Measurements from ENCODE around the gene ZNF334. TPM values are rescaled to one million over a fixed set of nuclear protein-coding genes. Genes with fewer than 3 reads are reported as not detected.

Gene ZNF334
- polyA plus RNA-seq, 1 experiment: 4.0 TPM

GRCh38 chr20:46545827-46546138 is 32.4 kb upstream of the ZNF334 start:
- peaks cover 14% of the 10 kb centered on the region for H3K27me3 ChIP-seq (ENCODE audit: control insufficient read depth, insufficient read depth, low read length)
- no peak overlapping the region for H3K27ac ChIP-seq (ENCODE audit: low read depth, low read length)
- ChIA-PET POLR2A (no interaction called here), CTCF (no interaction called here)
- TF ChIP-seq CTCF (IDR thresholded peaks at IDR 0.05; ENCODE audit: low read depth, low read length): no peak
- no peak for DNase-seq (ENCODE audit: low read depth, low spot score)
- no peak overlapping the region for H3K4me3 ChIP-seq (ENCODE audit: low read depth, low read length)
- H3K9me3 ChIP-seq (ENCODE audit: control insufficient read depth, insufficient read depth, low read length): no peaks in the 10 kb centered on the region; the same call in 1 of the 2 replicates

DNA sequence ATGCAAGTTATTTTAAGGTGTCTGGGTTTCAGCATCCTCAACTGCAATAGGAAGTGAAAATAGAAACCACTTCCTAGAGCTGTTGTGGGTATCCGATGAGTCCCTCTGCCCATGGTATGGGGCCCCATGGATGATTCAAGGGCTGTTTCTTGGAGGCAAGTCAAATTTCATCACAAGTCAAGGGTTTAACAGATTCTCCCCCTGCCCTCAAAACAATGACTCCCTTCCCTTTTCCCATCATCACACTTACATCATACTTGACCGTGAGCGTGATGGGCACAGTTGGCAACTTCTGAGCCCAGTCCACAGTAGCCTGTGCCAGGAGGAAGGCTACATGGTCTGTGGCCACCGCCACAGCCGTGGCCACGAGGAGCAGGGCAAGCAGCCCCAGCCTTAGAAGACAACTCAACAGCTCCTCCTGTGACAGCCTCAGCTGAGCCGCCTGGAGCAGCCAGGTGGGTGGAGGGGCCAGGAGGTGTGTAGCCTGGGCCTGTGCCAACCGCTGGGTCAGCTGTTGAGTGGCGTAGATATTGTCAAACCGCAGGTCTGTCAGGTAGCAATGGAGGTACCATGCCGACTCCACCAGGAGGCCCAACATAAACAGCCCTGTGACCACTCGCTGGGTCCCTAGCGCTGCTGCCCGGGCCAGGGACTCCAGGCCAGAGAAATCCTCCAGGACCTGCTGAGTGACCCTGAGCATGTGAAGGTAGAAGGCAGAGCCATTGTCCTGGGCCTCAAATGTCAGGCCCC is 31.9 kb upstream of the ZNF334 start:
- Histone ChIP-seq H3K27ac (ENCODE audit: low read depth, low read length) (no peak overlapping the region), H3K27me3 (ENCODE audit: control insufficient read depth, insufficient read depth, low read length) (peaks cover 17% of the 10 kb centered on the region), H3K9me3 (ENCODE audit: control insufficient read depth, insufficient read depth, low read length) (no peaks in the 10 kb centered on the region; the same call in 1 of the 2 replicates), H3K4me3 (ENCODE audit: low read depth, low read length) (no peak overlapping the region)
- no peak for DNase-seq (ENCODE audit: low read depth, low spot score)
- POLR2A ChIA-PET: no interaction called here
- no peak for TF ChIP-seq CTCF (IDR thresholded peaks at IDR 0.05; ENCODE audit: low read depth, low read length)
- CTCF ChIA-PET: interaction anchor here (1.7 kb wide), 1 partner anchor 136 kb away, joined by 8 read pairs; no protein-coding TSS in a partner anchor

DNA sequence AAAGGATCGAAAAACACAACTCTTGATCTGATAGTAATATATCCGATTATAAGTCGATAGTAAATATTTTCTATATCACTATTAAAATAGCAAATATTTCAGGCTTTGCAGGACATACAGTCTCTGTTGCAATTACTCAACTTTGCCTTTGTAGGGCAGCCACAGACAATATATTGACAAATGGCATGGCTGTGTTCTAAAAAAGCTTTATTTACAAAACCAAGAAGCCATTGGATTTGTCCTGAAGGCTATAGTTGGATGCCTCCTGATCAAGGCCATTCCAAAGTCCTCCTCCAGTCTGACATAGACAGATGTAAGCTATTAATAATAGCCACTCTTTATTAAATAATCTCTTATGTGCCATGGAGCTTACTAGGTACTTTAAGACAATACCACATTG is 31.2 kb upstream of the ZNF334 start:
- Histone ChIP-seq H3K4me3 (ENCODE audit: low read depth, low read length) (no peak overlapping the region), H3K27ac (ENCODE audit: low read depth, low read length) (no peak overlapping the region), H3K9me3 (ENCODE audit: control insufficient read depth, insufficient read depth, low read length) (no peaks in the 10 kb centered on the region; the same call in 1 of the 2 replicates), H3K27me3 (ENCODE audit: control insufficient read depth, insufficient read depth, low read length) (peaks cover 21% of the 10 kb centered on the region)
- ChIA-PET CTCF (interaction anchor here (0.7 to 1.7 kb wide), 3 partner anchors 17 to 136 kb away, joined by 3 to 8 read pairs (median 3); no protein-coding TSS in a partner anchor), POLR2A (no interaction called here)
- DNase-seq (ENCODE audit: low read depth, low spot score): no peak
- peak; percentile 8; the same call in 1 of the 2 replicates for TF ChIP-seq CTCF (IDR thresholded peaks at IDR 0.05; ENCODE audit: low read depth, low read length)

- CTCF ChIA-PET: interaction anchor here (0.7 to 1.7 kb wide), 3 partner anchors 18 to 137 kb away, joined by 3 to 8 read pairs (median 3); no protein-coding TSS in a partner anchor
- H3K27me3 ChIP-seq (ENCODE audit: control insufficient read depth, insufficient read depth, low read length): peaks cover 21% of the 10 kb centered on the region
- TF ChIP-seq CTCF (IDR thresholded peaks at IDR 0.05; ENCODE audit: low read depth, low read length): no peak
- DNase-seq (ENCODE audit: low read depth, low spot score): no peak
- POLR2A ChIA-PET: no interaction called here
- H3K9me3 ChIP-seq (ENCODE audit: control insufficient read depth, insufficient read depth, low read length): no peaks in the 10 kb centered on the region; the same call in 1 of the 2 replicates
- H3K4me3 ChIP-seq (ENCODE audit: low read depth, low read length): no peak overlapping the region
- no peak overlapping the region for H3K27ac ChIP-seq (ENCODE audit: low read depth, low read length)
These were observed 30.6 kb upstream of the ZNF334 start for GRCh38 chr20:46543959-46544358.

GRCh38 chr20:46543033-46543432 is 29.7 kb upstream of the ZNF334 start:
- no peaks in the 10 kb centered on the region; the same call in 1 of the 2 replicates for H3K9me3 ChIP-seq (ENCODE audit: control insufficient read depth, insufficient read depth, low read length)
- DNase-seq (ENCODE audit: low read depth, low spot score): no peak
- POLR2A ChIA-PET: no interaction called here
- CTCF ChIA-PET: interaction anchor here (1.0 kb wide), 1 partner anchor 14 kb away, joined by 3 read pairs; no protein-coding TSS in a partner anchor
- no peak overlapping the region for H3K27ac ChIP-seq (ENCODE audit: low read depth, low read length)
- no peak for TF ChIP-seq CTCF (IDR thresholded peaks at IDR 0.05; ENCODE audit: low read depth, low read length)
- no peak overlapping the region for H3K4me3 ChIP-seq (ENCODE audit: low read depth, low read length)
- H3K27me3 ChIP-seq (ENCODE audit: control insufficient read depth, insufficient read depth, low read length): peaks cover 21% of the 10 kb centered on the region
